Measurements from ENCODE around the gene ARL16.

ARL16 gene

GRCh38 chr17:81644496-81644895, 39.1 kb downstream of the ARL16 start:
- no peak for DNase-seq (ENCODE audit: low read depth)

- DNase-seq (ENCODE audit: low read depth), result no peak
Measured at GRCh38 chr17:81641825-81642489, 41.6 kb downstream of the ARL16 start.

DNA sequence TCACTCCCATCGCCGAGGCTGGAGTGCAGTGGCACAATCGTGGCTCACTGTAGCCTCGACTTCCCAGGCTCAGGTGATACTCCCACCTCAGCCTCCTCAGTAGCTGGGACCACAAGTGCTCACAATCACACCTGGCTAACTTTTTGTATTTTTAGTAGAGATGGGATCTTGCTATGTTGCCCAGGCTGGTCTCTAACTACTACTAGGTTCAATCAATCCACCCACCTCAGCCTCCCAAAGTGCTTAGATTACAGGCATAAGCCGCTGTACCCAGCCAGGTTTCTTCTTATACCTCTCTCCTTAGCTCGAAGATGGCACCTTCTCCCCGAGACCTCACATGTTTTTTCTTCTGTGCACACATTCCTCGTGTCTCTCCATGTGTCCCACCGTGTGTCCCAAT, 43.6 kb downstream of the ARL16 start:
- no peak for DNase-seq (ENCODE audit: low read depth)

GRCh38 chr17:81638683-81639082, 44.9 kb downstream of the ARL16 start:
- no peak for DNase-seq (ENCODE audit: low read depth)

DNA sequence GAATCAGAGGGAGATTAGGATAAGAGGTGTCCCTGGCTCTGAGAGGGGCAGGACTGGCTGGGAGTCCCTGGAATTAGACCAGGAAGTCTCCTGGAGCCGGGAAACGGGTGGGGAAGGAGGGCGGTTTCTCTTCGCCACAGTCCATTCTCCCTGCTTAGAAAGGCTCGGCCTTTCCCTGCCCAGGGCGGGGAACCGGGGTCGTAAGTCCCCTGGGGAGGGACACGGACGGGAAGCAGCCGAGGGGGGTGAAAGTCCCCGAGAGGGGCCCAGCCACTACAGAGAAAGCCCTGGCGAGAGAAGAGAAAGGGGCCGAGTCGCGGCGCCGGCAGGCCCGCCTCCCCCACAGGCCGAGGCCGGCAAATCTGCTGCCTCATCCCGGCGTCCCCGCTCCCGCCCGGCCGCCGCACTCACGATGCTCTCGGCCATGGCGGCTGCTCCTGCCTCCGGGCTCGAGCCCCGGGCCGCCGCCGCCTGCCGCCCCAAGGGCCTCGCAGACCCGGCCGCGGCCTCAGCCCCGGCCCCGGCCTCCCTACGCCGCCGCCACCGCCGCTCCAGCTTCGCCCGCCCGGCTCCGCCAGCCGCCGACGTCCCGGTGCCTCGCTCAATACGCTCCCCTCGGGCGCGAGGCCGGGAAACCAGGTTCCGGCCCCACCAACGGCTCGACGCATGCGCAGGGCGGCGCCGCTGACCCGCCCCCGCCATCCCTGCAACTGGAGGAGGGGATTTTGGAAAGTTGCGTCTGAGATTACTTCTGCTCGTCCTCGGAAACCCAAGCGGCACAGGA, 46.9 kb downstream of the ARL16 start, which contains the start of the genes NPLOC4 and TSPAN10:
TSS of gene NPLOC4 (minus strand) at position 608 of the 784 bp plus-strand sequence. CDS start at position 426, 182 bp downstream.
TSS of gene TSPAN10 (plus strand) at position 692 of the 784 bp plus-strand sequence. CDS start 5,217 bp downstream, outside the sequence.
- DNase-seq (ENCODE audit: low read depth), result peak; percentile 78

DNA sequence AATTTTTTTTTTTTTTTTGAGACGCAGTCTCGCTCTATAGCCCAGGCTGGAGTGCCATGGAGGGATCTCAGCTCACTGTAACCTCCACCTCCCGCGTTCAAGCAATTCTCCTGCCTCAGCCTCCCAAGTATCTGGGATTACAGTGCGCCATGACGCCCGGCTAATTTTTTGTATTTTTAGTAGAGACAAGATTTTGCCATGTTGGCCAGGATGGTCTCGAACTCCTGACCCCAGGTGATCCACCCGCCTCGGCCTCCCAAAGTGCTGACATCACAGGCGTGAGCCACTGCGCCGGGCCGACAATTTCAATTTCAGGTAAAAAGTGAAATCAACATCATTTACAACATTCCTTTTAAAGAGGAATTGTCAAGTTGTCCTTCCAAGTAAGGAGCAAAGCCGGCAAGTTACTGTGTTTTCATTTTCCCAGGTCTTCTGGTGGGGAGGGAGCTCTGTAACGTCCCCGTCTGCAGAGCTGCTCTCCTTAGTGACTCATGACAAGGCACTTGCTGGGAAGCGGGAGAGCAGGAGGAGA, 47.6 kb downstream of the ARL16 start:
- DNase-seq (ENCODE audit: low read depth), result no peak

GRCh38 chr17:81635431-81635830, 48.2 kb downstream of the ARL16 start:
- no peak for DNase-seq (ENCODE audit: low read depth)

GRCh38 chr17:81631482-81631881, 52.1 kb downstream of the ARL16 start:
- DNase-seq (ENCODE audit: low read depth), result no peak

All from activated T-helper 9 cell treated with anti-CD3 and anti-CD28 coated beads, Interleukin-2, amount 50 U/mL, for 16 hours (primary cell).